Suppressor macrophage treated with lipopolysaccharide for 4 hours (primary cell): ENCODE measurements around the gene PPP2R2C.

Experiments
- DNase-seq: peaks from one replicate; pipeline ENCODE4 v3.0.0-alpha.2; 2020

PPP2R2C gene

DNA sequence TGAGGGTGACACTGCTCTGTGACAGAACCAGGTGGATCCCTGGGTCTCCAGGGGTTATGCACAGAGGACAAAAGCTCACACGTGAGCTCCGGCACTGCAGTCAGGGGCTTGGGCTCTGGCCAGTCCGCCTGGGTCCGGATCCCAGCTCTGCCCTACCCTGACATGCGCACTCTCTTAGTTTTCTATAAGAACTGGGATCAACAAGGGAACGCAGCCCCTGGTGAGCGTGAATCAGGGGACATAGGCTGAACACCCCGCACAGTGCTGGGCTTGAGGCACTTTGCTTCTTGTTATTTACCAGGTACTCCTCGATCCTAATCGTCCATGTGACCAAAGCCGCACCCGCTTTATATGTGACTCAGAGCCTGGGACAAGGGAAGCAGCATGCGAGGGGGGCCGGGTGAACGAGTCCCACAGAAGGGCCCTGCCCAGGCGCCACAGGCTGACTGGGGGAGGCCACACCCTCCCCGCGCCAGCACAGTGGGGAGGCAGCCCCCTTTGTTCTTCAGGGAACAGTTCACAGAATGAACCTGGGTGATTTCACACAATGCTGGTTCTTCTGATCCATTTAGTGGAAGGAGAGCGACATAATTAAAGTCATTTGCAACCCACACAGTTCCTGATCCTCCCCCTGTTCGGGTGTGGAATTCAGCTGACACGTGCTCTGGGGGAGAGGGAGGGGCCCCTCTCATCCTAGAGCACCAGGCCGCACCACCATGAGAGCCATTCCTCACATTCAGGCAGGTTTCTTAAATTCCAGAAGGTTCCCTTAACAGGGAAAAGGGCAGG lies 147.2 kb downstream of the PPP2R2C start:
- no peak for DNase-seq

DNA sequence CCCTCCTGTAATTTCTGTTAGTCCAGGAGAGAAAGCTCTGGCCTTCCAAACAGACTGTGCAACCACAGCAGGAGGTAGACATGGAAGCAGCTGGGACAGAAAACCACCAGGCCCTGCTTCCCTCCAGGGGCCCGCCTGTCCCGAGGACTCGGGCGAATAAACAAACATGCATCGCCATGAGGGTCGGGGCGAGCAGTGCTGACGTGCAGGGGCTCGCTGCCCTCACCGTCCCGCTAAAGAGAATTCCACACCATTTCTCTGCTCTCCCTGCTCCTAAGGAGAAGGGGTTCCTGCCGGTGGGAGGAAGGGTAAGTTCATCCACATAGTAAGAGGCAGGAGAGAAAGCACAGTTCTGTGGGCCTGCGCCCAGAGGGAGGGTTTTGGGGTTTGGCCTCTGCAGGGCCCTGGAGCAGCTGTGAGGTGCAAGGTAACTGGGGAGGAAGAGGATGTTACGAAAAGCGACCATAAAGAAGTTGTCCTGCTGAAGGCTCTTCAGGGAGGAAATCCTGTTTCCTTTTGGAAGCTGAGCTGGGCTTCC lies 147.9 kb downstream of the PPP2R2C start:
- no peak for DNase-seq

DNA sequence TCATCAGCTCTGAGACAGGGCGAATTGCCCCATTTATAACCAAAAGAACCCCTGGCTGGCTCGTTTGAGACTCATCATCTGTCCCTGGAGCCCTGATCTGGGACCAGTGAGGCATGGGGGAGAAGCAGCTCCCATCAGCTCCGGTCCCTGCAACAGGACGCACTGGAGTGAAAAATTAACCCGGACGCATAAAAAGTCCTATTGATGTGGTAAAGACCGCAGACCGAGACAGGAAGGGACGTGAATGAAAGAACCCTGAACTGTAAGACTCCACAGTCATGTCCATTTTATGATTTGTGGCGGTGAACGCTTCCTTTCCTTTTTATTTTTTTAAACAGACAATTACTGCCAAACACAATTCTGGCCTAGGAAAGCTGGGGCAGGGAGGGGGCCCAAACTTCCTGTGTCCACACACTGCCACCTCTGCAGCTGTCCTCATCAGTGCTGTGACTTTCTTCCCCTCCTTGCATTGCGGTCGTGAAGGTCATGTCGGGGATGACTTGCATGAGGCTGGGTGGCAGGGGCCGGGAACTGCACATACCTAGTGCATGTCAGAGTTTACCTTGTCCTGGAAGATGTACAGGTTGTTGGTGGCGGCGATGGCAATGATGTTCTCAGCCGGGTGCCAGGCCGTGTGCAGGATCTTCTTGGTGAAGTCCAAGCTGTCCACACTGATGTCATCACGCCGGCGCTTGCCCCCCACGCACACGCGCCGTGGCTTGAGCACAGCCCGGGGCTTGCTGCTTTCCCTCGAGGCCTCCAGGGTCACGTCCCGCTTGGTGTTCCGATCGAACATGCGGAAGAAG lies 149.4 kb downstream of the PPP2R2C start:
- DNase-seq = no peak

DNA sequence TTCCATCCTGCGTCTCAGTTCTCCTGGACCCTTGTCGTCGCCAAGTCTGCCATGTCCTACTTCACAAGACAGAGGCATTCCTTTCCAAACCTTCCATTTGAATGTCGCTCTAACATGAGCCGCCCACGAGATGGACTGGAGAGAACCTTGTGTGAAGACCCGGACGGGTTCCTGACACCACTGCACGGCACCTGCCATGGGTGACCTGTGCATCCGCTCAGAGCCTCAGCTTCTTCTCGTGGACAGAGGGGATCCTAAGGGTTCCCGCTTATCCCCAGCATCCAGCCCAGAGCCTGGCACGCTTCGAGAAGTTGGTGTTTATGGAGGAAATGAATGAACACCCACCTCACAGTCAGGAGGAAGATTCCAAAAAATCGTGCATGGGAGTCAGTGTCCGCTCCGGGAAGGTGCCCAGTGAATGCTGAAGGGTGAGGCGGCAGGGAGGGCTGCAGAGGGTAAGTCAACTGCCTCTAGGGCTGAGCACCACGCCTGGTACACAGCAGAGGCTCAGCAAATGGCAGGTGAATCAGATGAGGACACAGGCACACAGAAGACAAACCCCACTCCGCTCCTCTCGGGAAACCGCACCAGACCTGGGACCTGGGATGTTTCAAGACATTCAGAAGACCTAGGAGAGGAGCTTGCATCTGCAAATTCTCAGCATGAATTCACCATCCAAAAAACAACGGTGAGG lies 150.2 kb downstream of the PPP2R2C start:
- DNase-seq = no peak

DNA sequence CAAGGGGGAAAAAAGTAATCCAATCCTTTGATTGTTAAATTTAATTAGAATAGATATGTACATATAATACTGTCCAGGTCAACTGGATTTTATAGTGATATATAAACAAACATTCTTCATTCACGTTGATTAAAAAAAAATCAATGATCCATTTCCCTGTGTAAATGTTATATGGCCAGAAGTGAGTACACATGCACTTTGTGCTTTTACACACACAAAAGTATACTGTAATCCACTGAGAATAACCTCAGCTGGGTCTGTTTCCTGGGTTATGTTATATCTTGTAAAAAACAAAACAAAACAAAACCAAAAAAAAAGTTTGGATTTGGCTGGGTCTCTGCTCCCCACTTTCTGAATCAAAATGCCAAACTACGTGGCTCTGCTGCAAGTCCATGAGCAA lies 151.1 kb downstream of the PPP2R2C start:
- DNase-seq = no peak

DNA sequence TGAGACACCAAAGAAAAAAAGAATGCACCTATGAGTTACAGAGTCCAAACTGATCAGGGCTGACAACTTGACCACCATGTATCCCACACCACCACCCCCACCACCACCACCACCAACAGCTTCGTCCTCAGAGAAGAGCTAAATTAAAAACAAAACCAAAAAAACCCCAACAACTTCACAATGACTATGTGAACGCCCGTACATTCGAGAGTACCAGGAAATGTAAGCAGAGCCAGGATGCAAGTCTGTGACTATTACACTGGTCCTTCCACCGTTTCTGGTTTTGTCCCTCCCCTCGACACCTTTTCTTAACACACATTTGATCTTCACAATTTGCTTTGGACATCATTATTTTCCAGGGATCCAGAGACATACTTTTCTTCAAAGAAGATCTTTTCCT lies 151.8 kb downstream of the PPP2R2C start:
- DNase-seq = no peak

DNA sequence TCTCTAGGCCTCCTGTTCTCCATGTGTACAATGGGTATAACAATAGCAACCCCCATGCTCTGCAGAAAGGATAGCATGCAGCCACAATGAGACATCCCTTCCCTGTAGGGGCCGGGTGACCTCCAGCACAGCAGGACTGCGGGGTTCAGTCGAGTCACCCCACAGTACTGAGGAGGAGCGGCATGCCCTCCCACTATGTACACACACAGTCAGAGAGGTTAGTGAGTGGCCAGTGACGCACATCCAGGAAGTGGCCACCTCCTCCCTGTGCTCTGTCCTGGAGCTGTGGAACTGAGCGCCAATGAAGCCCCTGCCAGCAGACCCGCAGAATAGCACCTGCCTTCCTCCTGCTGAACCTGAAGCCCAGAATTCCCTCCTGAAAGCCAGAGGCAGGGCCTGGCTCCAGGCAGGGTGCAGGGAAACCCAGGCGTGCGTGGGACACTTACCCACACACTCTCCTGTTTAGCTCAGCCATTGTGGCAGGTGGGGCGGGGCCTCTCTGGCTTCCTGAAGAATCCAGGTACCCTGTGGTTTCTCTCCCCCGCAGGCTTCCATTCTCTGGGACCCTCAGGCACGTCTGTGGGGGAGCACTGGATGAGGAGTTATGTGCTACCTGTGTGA lies 152.8 kb downstream of the PPP2R2C start:
- no peak for DNase-seq

DNA sequence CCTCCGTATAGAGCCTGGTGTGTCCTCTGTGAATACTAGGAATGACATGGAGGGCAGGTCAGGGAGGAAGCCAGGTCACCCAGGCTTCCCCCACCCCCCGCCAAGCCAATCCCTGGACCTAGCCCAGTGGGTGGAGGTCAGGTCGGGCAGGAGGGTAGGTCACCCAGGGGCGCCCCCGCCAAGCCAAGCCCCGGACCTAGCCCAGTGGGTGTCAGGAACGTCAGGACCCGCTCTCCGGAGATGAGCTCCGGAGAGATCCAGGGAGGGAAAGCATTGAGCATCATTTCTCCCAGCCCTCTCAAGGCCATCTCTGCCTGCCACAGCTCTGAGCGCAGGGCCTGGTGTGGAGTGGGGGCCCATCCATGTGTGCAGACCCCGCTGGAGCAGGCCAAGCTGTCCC lies 154.2 kb downstream of the PPP2R2C start:
- no peak for DNase-seq

DNA sequence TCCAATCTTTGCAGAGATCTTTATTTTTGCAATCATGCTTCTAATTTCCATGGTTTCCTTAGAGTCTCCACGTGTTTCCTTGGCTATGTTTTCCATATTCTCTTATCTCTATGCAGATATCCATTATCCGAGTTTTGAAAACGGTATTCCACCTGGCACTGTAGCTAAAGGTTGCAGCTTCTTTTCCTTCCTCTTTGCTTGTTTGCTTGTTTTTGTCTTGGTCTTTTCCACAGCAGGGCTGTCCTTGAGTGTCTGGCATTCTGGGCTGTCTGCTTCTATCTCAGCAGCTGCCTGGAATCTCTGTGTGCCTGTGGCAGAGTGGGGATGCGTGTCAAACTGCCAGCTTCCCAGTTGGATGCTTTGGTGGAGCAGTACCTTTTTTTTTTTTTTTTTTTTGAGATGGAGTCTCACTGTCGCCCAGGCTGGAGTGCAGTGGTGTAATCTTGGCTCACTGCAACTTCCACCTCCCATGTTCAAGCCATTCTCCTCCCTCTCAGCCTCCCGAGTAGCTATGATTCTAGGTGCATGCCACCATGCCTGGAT lies 155.9 kb downstream of the PPP2R2C start:
- no peak for DNase-seq

DNA sequence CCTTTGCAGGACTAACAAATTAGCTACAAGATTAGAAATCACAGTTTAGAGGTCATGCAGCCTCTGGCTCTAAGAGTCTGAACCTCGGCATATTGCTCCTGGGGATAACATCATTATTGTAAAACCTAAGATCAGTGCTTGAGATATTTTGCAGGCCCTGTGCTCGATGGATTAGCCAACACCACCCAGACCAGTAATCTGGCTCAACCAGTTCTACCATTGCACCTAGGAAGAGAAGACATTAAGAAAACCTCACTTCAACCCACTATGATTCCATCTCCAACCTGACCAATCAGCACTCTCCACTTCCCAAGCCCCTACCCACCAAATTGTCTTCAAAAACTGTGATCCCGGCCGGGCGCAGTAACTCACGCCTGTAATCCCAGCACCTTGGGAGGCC lies 159.2 kb downstream of the PPP2R2C start:
- no peak for DNase-seq

DNA sequence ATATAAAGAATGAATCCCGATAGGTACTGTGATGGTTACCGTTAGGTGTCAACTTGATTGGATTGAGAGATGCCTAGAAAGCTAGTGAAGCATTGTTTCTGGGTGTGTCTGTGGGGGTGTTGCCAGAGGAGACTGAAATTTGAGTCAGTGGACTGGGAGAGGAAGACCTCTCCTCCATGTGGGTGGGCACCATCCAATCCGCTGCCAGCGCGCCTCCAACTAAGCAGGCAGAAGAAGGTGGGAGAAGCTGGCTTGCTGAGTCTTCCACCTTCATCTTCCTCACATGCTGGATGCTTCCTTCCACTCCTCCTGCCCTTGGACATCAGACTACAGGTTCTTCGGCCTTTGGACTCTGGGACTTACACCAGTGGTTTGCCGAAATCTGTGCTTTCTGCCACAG lies 162.6 kb downstream of the PPP2R2C start:
- no peak for DNase-seq

DNA sequence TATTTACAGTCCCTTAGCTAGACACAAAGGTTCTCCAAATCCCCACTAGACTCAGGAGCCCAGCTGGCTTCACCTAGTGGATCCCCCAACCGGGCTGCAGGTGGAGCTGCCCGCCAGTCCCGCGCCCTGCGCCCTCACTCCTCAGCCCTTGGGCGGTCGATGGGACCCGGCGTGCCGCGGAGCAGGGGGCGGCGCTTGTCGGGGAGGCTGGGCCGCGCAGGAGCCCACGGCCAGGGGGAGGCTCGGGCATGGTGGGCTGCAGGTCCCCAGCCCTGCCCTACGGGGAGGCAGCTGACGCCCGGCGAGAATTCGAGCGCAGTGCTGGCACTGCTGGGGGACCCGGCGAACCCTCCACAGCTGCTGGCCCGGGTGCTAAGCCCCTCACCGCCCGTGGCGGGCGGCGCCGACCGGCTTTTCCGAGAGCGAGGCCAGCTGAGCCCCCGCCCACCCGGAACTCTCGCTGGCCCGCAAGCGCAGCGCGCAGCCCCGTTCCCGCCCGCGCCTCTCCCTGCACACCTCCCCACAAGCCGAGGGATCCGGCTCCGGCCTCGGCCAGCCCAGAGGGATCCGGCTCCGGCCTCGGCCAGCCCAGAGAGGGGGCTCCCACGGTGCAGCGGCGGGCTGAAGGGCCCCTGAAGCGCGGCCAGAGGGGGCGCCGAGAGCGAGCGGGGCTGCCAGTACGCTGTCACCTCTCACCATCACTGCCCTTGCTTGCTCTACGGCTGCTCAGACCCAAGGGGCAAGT lies 163.3 kb downstream of the PPP2R2C start:
- no peak for DNase-seq

DNA sequence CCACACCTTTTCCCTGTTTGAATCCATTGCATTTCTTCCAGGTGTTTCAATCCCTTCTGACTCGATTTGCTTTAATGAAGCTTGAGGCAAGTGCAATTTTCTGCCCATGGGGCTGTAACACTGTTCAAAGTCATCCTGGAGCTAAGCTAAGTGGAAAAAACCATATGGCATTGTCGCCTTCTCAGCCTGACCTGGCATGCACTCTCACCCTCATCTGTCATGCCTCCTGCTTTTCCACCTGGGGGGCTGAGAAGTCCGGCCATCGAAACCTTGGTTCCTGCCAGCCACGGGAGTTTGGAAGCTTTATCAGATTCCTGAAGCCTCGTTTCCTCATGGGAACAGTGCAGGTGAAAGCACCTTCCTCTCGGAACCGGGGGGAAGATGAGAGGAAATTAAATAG lies 164.5 kb downstream of the PPP2R2C start:
- DNase-seq = no peak

DNA sequence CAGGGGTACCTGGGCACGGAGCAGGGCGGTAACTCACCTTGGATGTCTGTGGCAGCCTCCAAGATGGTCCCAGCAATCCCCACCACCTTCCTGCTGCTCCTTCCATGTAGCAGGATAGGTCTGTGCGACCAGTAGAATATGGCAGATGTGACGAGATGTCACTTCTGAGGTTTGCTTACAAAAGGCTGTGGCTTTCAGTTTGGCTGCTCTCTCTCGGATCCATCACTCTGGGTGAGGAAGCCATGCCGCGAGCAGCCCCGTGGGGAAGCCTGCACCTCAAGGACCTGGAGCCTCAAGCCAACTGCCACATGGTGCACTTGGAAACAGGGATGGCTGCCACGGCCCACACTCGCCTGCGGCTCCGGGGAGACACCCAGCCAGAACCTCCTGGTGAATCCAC lies 165.2 kb downstream of the PPP2R2C start:
- no peak for DNase-seq

DNA sequence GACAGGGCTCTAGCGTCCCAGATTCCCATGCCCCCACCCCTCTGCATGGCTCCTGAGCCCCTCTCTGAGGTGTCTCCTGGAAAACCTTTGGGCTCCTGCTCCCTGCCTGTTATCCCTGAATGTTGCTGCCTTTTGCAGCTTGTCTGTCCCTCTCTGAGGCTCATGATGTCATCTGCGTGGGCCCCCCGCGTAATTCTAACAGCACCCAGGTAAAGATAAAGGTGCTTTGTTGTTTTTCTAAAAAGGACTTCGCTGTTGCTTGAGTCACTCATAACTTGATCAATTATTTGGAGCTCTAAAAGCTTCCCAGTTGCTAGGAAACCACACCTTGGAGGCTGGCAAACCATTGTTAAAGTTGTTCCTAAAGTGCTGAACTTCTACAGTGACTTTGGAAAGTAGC lies 166.1 kb downstream of the PPP2R2C start:
- DNase-seq = no peak

DNA sequence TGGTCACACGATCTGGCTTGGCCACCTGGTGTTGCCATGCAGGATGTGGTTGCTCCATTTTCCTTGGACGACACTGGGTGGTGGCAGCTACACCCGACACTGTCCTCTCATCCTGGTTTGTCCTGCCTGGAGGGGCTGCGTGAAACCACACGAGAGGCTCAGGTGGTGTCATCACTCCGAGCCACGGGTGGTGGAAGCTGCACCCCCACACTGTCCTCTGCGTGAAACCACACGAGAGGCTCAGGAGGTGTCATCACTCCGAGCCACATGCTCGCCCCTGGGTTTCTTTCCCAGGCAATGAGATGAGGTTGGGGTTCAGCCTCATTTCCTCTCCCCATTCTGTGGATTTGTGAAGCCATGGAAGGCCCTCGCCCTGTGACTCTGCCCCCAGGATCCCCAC lies 168.5 kb downstream of the PPP2R2C start:
- DNase-seq = no peak

DNA sequence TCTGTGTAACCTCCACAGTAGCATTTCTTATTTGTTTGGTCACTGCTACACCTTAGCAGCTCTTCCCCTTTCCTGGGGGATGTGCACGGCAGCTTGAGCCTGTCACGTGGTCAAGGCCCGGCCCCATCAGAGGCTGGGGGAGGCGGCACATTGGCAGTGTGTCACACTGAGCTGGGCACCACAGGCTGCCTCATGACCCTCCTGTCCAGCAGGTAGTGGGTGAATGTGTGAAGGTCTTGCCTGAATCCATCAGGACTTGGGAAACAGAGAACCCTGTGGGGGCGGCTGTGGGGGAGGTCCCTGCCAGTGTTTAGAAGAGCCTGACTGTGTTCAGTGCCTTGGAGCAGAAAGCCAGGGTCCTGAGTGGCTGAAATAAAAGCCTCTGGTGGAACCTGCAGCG lies 169.5 kb downstream of the PPP2R2C start:
- DNase-seq = no peak

DNA sequence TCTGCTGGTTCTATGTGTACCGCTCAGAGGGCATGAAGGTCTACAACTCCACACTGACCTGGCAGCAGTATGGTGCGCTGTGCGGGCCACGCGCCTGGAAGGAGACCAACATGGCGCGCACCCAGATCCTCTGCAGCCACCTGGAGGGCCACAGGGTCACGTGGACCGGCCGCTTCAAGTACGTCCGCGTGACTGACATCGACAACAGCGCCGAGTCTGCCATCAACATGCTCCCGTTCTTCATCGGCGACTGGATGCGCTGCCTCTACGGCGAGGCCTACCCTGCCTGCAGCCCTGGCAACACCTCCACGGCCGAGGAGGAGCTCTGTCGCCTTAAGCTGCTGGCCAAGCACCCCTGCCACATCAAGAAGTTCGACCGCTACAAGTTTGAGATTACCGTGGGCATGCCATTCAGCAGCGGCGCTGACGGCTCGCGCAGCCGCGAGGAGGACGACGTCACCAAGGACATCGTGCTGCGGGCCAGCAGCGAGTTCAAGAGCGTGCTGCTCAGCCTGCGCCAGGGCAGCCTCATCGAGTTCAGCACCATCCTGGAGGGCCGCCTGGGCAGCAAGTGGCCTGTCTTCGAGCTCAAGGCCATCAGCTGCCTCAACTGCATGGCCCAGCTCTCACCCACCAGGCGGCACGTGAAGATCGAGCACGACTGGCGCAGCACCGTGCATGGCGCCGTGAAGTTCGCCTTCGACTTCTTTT lies 170.5 kb downstream of the PPP2R2C start:
- no peak for DNase-seq

DNA sequence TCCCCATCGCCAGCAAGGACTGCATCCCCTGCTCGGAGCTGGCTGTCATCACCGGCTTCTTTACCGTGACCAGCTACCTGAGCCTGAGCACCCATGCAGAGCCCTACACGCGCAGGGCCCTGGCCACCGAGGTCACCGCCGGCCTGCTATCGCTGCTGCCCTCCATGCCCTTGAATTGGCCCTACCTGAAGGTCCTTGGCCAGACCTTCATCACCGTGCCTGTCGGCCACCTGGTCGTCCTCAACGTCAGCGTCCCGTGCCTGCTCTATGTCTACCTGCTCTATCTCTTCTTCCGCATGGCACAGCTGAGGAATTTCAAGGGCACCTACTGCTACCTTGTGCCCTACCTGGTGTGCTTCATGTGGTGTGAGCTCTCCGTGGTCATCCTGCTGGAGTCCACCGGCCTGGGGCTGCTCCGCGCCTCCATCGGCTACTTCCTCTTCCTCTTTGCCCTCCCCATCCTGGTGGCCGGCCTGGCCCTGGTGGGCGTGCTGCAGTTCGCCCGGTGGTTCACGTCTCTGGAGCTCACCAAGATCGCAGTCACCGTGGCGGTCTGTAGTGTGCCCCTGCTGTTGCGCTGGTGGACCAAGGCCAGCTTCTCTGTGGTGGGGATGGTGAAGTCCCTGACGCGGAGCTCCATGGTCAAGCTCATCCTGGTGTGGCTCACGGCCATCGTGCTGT lies 171.2 kb downstream of the PPP2R2C start:
- DNase-seq = no peak

DNA sequence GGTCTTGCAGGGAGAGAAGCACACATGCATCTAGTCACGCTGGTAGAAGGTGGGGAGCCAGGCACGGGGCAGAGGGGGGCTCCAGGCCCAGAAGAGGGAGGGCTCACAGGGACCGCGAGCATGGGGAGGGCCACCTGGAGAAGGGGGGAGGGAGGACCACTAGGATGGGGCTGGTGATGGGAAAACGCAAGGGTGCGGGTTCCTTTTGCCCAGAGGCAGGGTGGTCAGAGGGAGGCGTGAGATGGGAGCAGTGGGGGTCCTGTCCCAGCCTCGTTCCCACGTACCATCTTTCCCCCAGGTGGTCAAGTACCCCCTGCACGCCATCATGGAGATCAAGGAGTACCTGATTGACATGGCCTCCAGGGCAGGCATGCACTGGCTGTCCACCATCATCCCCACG lies 172.1 kb downstream of the PPP2R2C start:
- DNase-seq = no peak

DNA sequence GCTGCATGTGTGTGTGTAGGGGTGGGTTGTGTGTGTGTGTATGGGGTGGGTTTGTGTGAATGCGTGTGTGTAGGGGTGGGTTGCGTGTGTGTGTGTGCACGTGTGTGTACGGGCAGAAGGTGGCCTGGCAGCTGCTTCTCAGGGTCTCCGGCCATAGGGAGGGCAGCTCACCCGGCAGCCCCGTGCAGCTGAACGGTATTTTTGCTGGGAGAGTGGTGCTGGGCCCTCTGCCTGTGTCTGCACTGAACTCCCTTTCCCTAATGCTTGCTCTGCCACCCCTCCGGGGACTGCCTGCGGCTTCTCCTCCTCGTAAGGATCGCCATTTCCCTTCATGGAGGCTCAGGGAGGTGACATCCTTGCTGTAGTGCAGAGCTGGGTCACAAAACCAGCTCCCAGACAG lies 172.5 kb downstream of the PPP2R2C start:
- DNase-seq = no peak
